Body of pancreas (tissue), 4 donors: ENCODE data around the gene NUBP2.

Experiments used
- CTCF ChIP-seq, 7 experiments: fragments of 450-650 bp in 4 of 7; fragments of 200-600 bp in 3 of 7; sonication (generic) in 3 of 7; IDR thresholded peaks; one replicate each; pipeline ENCODE4 v1.5.1; 2016 to 2019; ENCODE audit warnings: antibody characterized with exemption in 7 of 7
- POLR2A ChIP-seq, 3 donors: fragments of 450-650 bp; IDR thresholded peaks; one replicate each; pipeline ENCODE4 v1.6.1; 2016; ENCODE audit warnings: antibody characterized with exemption in 3 of 3, mild to moderate bottlenecking in 2 of 3

GRCh38 chr16:1768767-1769401 is 13.9 kb upstream of the NUBP2 start:
- TF ChIP-seq POLR2A (IDR thresholded peaks at IDR 0.05) (no peak), CTCF (IDR thresholded peaks at IDR 0.05) (no peak)
